KMS-11 (cell line): ENCODE data around the gene AHNAK2.

Source experiments
- H2AFZ ChIP-seq: fragments of 200-600 bp; sonication (generic); 2 replicates; pipeline ENCODE4 v1.6.1; 2016; ENCODE audit warnings: antibody characterized with exemption, mixed run types, low read depth
- H3K27ac ChIP-seq: fragments of 200-600 bp; sonication (generic); 2 replicates; pipeline ENCODE4 v1.6.1; 2016; ENCODE audit warnings: mild to moderate bottlenecking, mixed run types
- H3K27me3 ChIP-seq: fragments of 200-600 bp; sonication (generic); 2 replicates; pipeline ENCODE4 v1.6.1; 2017; ENCODE audit warnings: mild to moderate bottlenecking, low read depth, mixed run types, moderate library complexity; ENCODE audit not compliant: insufficient read depth
- H3K36me3 ChIP-seq: fragments of 200-600 bp; sonication (generic); 2 replicates; pipeline ENCODE4 v1.6.1; 2017; ENCODE audit warnings: mild to moderate bottlenecking, mixed run types; ENCODE audit not compliant: insufficient read depth
- H3K4me1 ChIP-seq: fragments of 200-600 bp; sonication (generic); 2 replicates; pipeline ENCODE4 v1.6.1; 2016; ENCODE audit warnings: mild to moderate bottlenecking, low read depth, mixed run types; ENCODE audit not compliant: poor library complexity, severe bottlenecking
- H3K4me2 ChIP-seq: fragments of 200-600 bp; sonication (generic); 2 replicates; pipeline ENCODE4 v1.7.0; 2016; ENCODE audit warnings: mild to moderate bottlenecking, mixed run types
- H3K4me3 ChIP-seq: fragments of 200-600 bp; sonication (generic); IDR thresholded peaks from 2 replicates; pipeline ENCODE4 v1.6.1; 2017; ENCODE audit warnings: low read depth, low read length, mixed read lengths; ENCODE audit not compliant: insufficient read depth
- H3K79me2 ChIP-seq: fragments of 200-600 bp; sonication (generic); 2 replicates; pipeline ENCODE4 v1.6.1; 2016; ENCODE audit warnings: low read depth, mixed run types; ENCODE audit not compliant: insufficient read depth
- H3K9ac ChIP-seq: fragments of 200-600 bp; sonication (generic); 2 replicates; pipeline ENCODE4 v1.6.1; 2016; ENCODE audit warnings: mild to moderate bottlenecking, mixed run types
- H4K20me1 ChIP-seq: fragments of 200-600 bp; sonication (generic); 2 replicates; pipeline ENCODE4 v1.6.1; 2016; ENCODE audit warnings: mild to moderate bottlenecking, mixed run types; ENCODE audit not compliant: insufficient read depth
- CTCF ChIP-seq: fragments of 200-600 bp; sonication (generic); conservative IDR thresholded peaks from 2 replicates; pipeline ENCODE4 v1.6.1; 2017; ENCODE audit warnings: low read depth, mild to moderate bottlenecking, antibody characterized with exemption, low read length, moderate library complexity, mixed read lengths

The AHNAK2 gene

GRCh38 chr14:104888489-104889374 lies 89.4 kb downstream of the AHNAK2 start:
- no peak for TF ChIP-seq CTCF
- Histone ChIP-seq H3K9ac (no peak overlapping the region), H3K4me1 (peaks cover 14% of the 10 kb centered on the region), H3K27ac (no peak overlapping the region), H3K4me3 (no peak overlapping the region), H2AFZ (no peak overlapping the region), H3K4me2 (no peak overlapping the region), H3K27me3 (no peaks in the 10 kb centered on the region), H4K20me1 (no peaks in the 10 kb centered on the region), H3K79me2 (no peaks in the 10 kb centered on the region), H3K36me3 (no peaks in the 10 kb centered on the region)

GRCh38 chr14:104887623-104888488 lies 90.3 kb downstream of the AHNAK2 start:
- Histone ChIP-seq H3K4me3 (no peak overlapping the region), H3K27me3 (no peaks in the 10 kb centered on the region), H3K9ac (no peak overlapping the region), H3K79me2 (no peaks in the 10 kb centered on the region), H3K4me1 (peaks cover 6% of the 10 kb centered on the region), H4K20me1 (no peaks in the 10 kb centered on the region), H3K27ac (no peak overlapping the region), H3K4me2 (no peak overlapping the region), H2AFZ (no peak overlapping the region), H3K36me3 (no peaks in the 10 kb centered on the region)
- TF ChIP-seq CTCF = no peak
